ENCODE data around the gene DOHH. TPM values are rescaled to one million over a fixed set of nuclear protein-coding genes. Genes with fewer than 3 reads are reported as not detected.
A peak's percentile ranks its signal among the peaks of the same experiment; 100 is the strongest.

Gene DOHH
- total and polyA plus RNA-seq, 10 donors: 6.6 to 16.8 (median 10.7) TPM

DNA sequence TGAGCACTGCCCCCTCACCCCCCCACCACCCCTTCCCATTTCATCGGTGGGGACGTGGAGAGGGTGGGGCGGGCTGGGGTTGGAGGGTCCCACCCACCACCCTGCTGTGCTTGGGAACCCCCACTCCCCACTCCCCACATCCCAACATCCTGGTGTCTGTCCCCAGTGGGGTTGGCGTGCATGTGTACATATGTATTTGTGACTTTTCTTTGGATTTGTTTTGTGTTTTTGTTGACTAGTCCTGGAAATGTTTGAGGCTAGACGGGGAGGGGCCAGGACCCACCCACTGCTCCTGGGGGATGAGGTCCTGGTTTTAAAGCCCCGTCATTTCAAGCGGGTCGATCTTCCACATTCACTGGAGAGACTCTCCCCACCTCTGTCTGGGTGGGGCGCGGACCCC lies 35.5 kb upstream of the DOHH start:
- DNase-seq: no peak
- Histone ChIP-seq H3K4me1 (peaks cover 0 to 25% (median 12%) of the 10 kb centered on the region in 6 donors), H3K4me3 (no peak overlapping the region), H3K27me3 (replicated peaks in 1 of 7) (no peaks in the 10 kb centered on the region), H3K27ac (peak overlapping the region in 2 of 8 donors; percentile 37 to 54), H3K36me3 (peaks cover 0 to 90% (median 61%) of the 10 kb centered on the region in 6 donors), H3K9me3 (peaks cover 0 to 5% (median 0%) of the 10 kb centered on the region in 8 donors)
- TF ChIP-seq POLR2A (IDR thresholded peaks at IDR 0.05): no peak
- TF ChIP-seq, protein P1, sequence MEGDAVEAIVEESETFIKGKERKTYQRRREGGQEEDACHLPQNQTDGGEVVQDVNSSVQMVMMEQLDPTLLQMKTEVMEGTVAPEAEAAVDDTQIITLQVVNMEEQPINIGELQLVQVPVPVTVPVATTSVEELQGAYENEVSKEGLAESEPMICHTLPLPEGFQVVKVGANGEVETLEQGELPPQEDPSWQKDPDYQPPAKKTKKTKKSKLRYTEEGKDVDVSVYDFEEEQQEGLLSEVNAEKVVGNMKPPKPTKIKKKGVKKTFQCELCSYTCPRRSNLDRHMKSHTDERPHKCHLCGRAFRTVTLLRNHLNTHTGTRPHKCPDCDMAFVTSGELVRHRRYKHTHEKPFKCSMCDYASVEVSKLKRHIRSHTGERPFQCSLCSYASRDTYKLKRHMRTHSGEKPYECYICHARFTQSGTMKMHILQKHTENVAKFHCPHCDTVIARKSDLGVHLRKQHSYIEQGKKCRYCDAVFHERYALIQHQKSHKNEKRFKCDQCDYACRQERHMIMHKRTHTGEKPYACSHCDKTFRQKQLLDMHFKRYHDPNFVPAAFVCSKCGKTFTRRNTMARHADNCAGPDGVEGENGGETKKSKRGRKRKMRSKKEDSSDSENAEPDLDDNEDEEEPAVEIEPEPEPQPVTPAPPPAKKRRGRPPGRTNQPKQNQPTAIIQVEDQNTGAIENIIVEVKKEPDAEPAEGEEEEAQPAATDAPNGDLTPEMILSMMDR (IDR thresholded peaks at IDR 0.05 in 8 of 11, conservative IDR thresholded peaks at IDR 0.05 in 3 of 11): no peak
- TF ChIP-seq POLR2AphosphoS5 (IDR thresholded peaks at IDR 0.05): no peak
- intact Hi-C loops (cut with DNase I; ENCODE audit: low total_unique reads): no loop called here
- 83 to 98% (median 91%) methylated on average over 8 to 10 of the region's 10 CpGs for WGBS, 5 donors

DNA sequence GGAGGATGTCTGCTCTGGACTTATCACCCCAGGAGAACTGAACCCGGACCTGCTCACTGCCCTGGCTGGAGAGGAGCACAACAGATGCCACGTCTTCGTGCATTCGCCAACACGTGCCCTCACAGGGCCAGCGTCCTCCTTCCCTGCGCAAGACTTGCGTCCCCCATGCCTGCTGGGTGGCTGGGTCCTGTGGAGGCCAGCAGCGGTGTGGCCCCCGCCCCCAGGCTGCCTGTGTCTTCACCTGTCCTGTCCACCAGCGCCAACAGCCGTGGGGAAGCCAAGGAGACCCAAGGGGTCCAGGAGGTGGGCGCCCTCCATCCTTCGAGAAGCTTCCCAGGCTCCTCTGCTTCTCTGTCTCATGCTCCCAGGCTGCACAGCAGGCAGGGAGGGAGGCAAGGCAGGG lies 35.1 kb upstream of the DOHH start:
- H3K9me3 ChIP-seq: peaks cover 0 to 5% (median 0%) of the 10 kb centered on the region in 8 donors
- intact Hi-C loops (cut with DNase I; ENCODE audit: low total_unique reads): no loop called here
- peaks cover 0 to 94% (median 65%) of the 10 kb centered on the region in 6 donors for H3K36me3 ChIP-seq
- TF ChIP-seq, protein P1 (IDR thresholded peaks at IDR 0.05 in 8 of 11, conservative IDR thresholded peaks at IDR 0.05 in 3 of 11): no peak
- TF ChIP-seq POLR2A (IDR thresholded peaks at IDR 0.05) (no peak), POLR2AphosphoS5 (IDR thresholded peaks at IDR 0.05) (peak in 2 of 3 donors; percentile 18 to 60)
- H3K27ac ChIP-seq: no peak overlapping the region
- 95 to 100% (median 98%) methylated on average over 6 to 14 of the region's 14 CpGs for WGBS, 5 donors
- no peak for DNase-seq
- no peak overlapping the region for H3K4me3 ChIP-seq
- no peaks in the 10 kb centered on the region for H3K27me3 ChIP-seq (replicated peaks in 1 of 7)
- H3K4me1 ChIP-seq: peaks cover 0 to 25% (median 12%) of the 10 kb centered on the region in 6 donors

DNA sequence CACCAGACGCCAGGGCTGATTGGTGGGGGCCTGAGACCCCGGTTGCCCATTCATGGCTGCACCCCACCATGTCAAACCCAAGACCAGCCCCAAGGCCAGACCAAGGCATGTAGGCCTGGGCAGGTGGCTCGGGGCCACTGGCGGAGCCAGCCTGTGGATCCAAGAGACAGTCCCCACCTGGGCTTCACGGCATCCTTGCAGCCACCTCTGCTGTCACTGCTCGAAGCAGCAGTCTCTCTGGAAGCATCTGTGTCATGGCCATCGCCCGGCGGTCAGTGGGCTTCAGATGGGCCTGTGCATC lies 34.7 kb upstream of the DOHH start:
- Histone ChIP-seq H3K4me3 (no peak overlapping the region), H3K27ac (no peak overlapping the region), H3K4me1 (peaks cover 0 to 25% (median 12%) of the 10 kb centered on the region in 6 donors), H3K9me3 (peaks cover 0 to 5% (median 0%) of the 10 kb centered on the region in 8 donors), H3K36me3 (peaks cover 0 to 98% (median 67%) of the 10 kb centered on the region in 6 donors), H3K27me3 (replicated peaks in 1 of 7) (no peaks in the 10 kb centered on the region)
- DNase-seq: no peak
- WGBS, 5 donors: 87 to 98% (median 94%) methylated on average over 6 to 9 of the region's 9 CpGs
- intact Hi-C loops (cut with DNase I; ENCODE audit: low total_unique reads): no loop called here
- peak in 1 of 3 donors; percentile 10 for TF ChIP-seq POLR2AphosphoS5 (IDR thresholded peaks at IDR 0.05)
- no peak for TF ChIP-seq POLR2A (IDR thresholded peaks at IDR 0.05)
- TF ChIP-seq, protein P1 (IDR thresholded peaks at IDR 0.05 in 8 of 11, conservative IDR thresholded peaks at IDR 0.05 in 3 of 11): no peak

DNA sequence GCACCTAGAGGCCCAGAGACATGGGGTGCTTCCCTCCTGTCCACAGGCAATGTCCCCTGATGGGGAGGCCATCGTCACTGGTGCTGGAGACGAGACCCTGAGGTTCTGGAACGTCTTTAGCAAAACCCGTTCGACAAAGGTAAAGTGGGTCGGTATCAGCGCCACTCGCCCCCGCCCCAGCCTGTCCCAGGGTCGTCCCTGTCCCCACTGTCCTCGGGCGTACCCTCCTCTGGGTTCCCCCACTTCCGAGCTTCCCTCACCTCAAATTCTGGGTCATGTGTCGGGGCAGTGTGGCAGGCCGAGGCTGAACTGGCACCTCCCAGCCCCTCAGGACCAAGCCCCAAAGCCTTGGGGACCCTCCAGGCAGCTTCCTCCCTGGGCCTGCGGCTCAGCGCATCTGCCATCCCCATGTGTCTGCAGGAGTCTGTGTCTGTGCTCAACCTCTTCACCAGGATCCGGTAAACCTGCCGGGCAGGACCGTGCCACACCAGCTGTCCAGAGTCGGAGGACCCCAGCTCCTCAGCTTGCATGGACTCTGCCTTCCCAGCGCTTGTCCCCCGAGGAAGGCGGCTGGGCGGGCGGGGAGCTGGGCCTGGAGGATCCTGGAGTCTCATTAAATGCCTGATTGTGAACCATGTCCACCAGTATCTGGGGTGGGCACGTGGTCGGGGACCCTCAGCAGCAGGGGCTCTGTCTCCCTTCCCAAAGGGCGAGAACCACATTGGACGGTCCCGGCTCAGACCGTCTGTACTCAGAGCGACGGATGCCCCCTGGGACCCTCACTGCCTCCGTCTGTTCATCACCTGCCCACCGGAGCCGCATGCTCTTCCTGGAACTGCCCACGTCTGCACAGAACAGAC lies 34.1 kb upstream of the DOHH start:
- peaks cover 0 to 93% (median 67%) of the 10 kb centered on the region in 6 donors for H3K36me3 ChIP-seq
- peaks cover 0 to 3% (median 0%) of the 10 kb centered on the region in 8 donors for H3K9me3 ChIP-seq
- 92 to 97% (median 94%) methylated on average over 30 to 38 of the region's 38 CpGs for WGBS, 5 donors
- TF ChIP-seq POLR2A (IDR thresholded peaks at IDR 0.05): no peak
- TF ChIP-seq POLR2AphosphoS5 (IDR thresholded peaks at IDR 0.05): peak in 1 of 3 donors; percentile 7
- H3K4me1 ChIP-seq: peaks cover 0 to 25% (median 12%) of the 10 kb centered on the region in 6 donors
- no peaks in the 10 kb centered on the region for H3K27me3 ChIP-seq (replicated peaks in 1 of 7)
- no peak overlapping the region for H3K27ac ChIP-seq
- intact Hi-C loops (cut with DNase I; ENCODE audit: low total_unique reads): no loop called here
- DNase-seq: no peak
- H3K4me3 ChIP-seq: no peak overlapping the region
